PC-3 (cell line): Measurements from ENCODE around the gene OXSR1.

Source experiments
- EZH2 ChIP-seq: fragments of 300-600 bp; sonication (generic); IDR thresholded peaks from one replicate; pipeline ENCODE4 v1.6.1; 2017; ENCODE audit warnings: antibody characterized with exemption, mild to moderate bottlenecking, low read length; ENCODE audit not compliant: unreplicated experiment
- EZH2phosphoT487 ChIP-seq: fragments of 300-600 bp; sonication (generic); IDR thresholded peaks from 2 replicates; pipeline ENCODE4 v1.6.1; 2018; ENCODE audit warnings: mild to moderate bottlenecking, antibody characterized with exemption, low read length, borderline replicate concordance
- TF ChIP-seq, protein P1 (sequence below): fragments of 300-600 bp; sonication (generic); conservative IDR thresholded peaks from 2 replicates; pipeline ENCODE4 v1.5.1; 2017; ENCODE audit warnings: antibody characterized with exemption, low read depth, mild to moderate bottlenecking, low read length

DNA sequence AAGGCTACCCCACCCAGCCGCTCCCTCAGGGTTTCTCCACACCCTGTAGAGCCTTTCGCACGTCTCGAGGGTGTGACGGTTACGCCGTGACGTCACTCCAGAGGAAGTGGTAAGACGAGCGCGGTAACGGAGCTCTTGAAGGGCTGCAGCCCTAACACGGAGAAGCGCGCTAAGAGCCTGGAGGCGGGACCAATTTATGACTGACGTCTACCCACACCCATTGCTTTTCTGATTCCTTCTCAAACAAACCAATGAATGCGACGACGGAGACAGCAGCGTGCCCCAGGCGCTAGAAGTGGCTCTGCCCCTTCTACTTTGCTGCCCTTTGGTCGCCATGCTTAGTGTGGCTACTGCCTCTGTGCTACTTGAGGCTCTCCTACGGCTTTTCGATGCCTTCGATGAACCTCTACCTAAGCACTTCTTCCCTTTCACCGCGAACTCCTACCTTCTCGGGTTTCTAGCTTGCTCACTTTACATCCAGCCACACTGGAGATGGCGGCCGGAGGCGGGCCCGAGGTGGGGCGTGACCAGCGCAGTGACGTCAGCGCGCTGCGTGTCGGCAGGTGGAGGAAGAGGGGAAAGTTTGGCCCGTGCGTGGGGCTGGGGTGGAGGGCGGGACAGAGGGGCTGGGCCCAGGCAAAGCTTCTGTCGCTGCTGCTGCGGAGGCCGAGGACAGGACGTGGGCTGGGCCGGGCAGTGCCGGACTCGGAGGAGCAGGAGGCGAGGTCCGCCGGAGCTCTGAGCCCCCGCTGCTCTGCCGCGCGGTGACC, at the start of gene OXSR1:
- TF ChIP-seq, protein P1, sequence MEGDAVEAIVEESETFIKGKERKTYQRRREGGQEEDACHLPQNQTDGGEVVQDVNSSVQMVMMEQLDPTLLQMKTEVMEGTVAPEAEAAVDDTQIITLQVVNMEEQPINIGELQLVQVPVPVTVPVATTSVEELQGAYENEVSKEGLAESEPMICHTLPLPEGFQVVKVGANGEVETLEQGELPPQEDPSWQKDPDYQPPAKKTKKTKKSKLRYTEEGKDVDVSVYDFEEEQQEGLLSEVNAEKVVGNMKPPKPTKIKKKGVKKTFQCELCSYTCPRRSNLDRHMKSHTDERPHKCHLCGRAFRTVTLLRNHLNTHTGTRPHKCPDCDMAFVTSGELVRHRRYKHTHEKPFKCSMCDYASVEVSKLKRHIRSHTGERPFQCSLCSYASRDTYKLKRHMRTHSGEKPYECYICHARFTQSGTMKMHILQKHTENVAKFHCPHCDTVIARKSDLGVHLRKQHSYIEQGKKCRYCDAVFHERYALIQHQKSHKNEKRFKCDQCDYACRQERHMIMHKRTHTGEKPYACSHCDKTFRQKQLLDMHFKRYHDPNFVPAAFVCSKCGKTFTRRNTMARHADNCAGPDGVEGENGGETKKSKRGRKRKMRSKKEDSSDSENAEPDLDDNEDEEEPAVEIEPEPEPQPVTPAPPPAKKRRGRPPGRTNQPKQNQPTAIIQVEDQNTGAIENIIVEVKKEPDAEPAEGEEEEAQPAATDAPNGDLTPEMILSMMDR, result no peak
- no peak for TF ChIP-seq EZH2phosphoT487
- TF ChIP-seq EZH2, result no peak
